BJ (cell line): ENCODE data around the gene ANXA6. TPM values are rescaled to one million over a fixed set of nuclear protein-coding genes. Genes with fewer than 3 reads are reported as not detected.

Experiments used
- CTCF ChIA-PET: fragments of 350-600 bp; formaldehyde crosslinking; extraction: SDS; loops from one replicate; lab custom pipeline; 2021; ENCODE audit warnings: antibody characterized with exemption, inconsistent platforms; lab: Yijun Ruan, JAX
- POLR2A ChIA-PET: fragments of 300-600 bp; sonication (Branson Sonifier 250); formaldehyde crosslinking; extraction: SDS; loops from one replicate; lab custom pipeline; 2021; ENCODE audit warnings: antibody characterized with exemption; lab: Charles Lee
- DNase-seq: peaks from one replicate; pipeline ENCODE4 v3.0.0-alpha.2; 2011; ENCODE audit warnings: low read depth
- H3K27me3 ChIP-seq: 2 replicates; pipeline ENCODE4 v1.6.0; 2011; ENCODE audit warnings: low read length; ENCODE audit not compliant: control insufficient read depth, insufficient read depth
- H3K36me3 ChIP-seq: 2 replicates; pipeline ENCODE4 v1.5.1; 2011; ENCODE audit warnings: low read length; ENCODE audit not compliant: control insufficient read depth, insufficient read depth
- H3K4me3 ChIP-seq: 2 replicates; pipeline ENCODE4 v1.5.1; 2011; ENCODE audit warnings: low read depth, mild to moderate bottlenecking, control low read depth, low read length
- polyA plus RNA-seq: library from polyadenylated mRNA; depleted of rRNA; stranded (reverse); fragments of >200 nt; gene quantifications from 2 replicates; pipeline ENCODE4 v1.2.3, GENCODE V29; 2011
- TF ChIP-seq, protein P1 (sequence below): IDR thresholded peaks from 2 replicates; pipeline ENCODE4 v1.5.1; 2011; ENCODE audit warnings: low read depth, mild to moderate bottlenecking, control low read depth, inconsistent platforms, low read length, moderate library complexity; ENCODE audit not compliant: insufficient read depth

ANXA6 gene
- polyA plus RNA-seq, 1 experiment: 528 TPM

DNA sequence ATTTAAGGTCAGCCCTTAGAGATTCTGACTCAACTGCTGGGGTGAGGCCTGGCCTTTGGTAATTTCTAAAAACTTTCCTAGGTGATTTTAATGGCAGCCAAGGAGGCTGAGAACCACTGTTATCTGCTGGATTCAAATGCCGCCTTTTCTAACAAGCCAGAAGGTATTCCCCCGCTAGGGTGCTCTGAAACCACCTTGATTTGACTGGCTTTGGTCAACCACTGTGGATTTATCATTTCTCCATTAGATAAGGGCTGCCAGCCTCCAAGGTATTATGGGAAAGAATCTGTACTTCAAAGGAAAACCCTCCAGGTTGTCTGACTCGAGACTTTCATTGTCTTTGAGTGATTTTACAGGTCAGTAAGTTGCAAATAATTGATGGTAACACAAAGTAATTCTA, 4.3 kb downstream of the ANXA6 start:
- TF ChIP-seq, protein P1, sequence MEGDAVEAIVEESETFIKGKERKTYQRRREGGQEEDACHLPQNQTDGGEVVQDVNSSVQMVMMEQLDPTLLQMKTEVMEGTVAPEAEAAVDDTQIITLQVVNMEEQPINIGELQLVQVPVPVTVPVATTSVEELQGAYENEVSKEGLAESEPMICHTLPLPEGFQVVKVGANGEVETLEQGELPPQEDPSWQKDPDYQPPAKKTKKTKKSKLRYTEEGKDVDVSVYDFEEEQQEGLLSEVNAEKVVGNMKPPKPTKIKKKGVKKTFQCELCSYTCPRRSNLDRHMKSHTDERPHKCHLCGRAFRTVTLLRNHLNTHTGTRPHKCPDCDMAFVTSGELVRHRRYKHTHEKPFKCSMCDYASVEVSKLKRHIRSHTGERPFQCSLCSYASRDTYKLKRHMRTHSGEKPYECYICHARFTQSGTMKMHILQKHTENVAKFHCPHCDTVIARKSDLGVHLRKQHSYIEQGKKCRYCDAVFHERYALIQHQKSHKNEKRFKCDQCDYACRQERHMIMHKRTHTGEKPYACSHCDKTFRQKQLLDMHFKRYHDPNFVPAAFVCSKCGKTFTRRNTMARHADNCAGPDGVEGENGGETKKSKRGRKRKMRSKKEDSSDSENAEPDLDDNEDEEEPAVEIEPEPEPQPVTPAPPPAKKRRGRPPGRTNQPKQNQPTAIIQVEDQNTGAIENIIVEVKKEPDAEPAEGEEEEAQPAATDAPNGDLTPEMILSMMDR: no peak
- CTCF ChIA-PET: interaction anchor here (1.1 to 1.2 kb wide), 3 partner anchors 9 to 101 kb away, joined by 3 to 4 read pairs (median 4); no protein-coding TSS in a partner anchor
- Histone ChIP-seq H3K27me3 (no peaks in the 10 kb centered on the region), H3K36me3 (peaks cover 6% of the 10 kb centered on the region), H3K4me3 (no peak overlapping the region)
- POLR2A ChIA-PET: no interaction called here
- no peak for DNase-seq

DNA sequence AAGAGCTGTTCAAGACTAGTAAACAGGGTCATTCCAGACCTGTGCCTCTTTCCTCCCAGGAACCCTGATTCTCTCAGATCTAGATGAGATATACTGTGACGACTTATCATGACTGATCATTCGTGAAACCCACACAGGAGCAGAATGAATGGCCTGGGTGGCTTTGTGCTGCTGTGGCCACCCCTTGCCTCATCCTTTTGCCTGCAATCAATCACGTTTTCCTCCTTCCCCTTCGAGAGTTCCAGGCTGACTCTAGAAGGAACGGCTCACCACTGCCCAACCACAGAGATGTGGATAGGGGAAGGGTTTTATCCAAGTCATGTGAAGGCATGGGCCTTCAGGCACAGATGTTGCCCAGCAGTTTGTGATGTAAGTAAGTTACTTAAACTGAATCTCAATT, 5.8 kb downstream of the ANXA6 start:
- POLR2A ChIA-PET: no interaction called here
- CTCF ChIA-PET: interaction anchor here (0.6 to 4.0 kb wide), 3 partner anchors 13 to 530 kb away, joined by 3 to 25 read pairs (median 3); no protein-coding TSS in a partner anchor
- DNase-seq: no peak
- TF ChIP-seq, protein P1: no peak
- Histone ChIP-seq H3K36me3 (peaks cover 16% of the 10 kb centered on the region), H3K27me3 (no peaks in the 10 kb centered on the region), H3K4me3 (no peak overlapping the region)

GRCh38 chr5:151151263-151151660, 6.3 kb downstream of the ANXA6 start:
- Histone ChIP-seq H3K36me3 (peaks cover 20% of the 10 kb centered on the region), H3K27me3 (no peaks in the 10 kb centered on the region), H3K4me3 (no peak overlapping the region)
- TF ChIP-seq, protein P1: no peak
- ChIA-PET POLR2A (interaction anchor here (1.0 to 1.2 kb wide), 2 partner anchors 12 to 22 kb away, joined by 3 to 10 read pairs; no protein-coding TSS in a partner anchor), CTCF (interaction anchor here (0.6 to 4.0 kb wide), 7 partner anchors 12 to 530 kb away, joined by 3 to 25 read pairs (median 3); no protein-coding TSS in a partner anchor)
- no peak for DNase-seq

DNA sequence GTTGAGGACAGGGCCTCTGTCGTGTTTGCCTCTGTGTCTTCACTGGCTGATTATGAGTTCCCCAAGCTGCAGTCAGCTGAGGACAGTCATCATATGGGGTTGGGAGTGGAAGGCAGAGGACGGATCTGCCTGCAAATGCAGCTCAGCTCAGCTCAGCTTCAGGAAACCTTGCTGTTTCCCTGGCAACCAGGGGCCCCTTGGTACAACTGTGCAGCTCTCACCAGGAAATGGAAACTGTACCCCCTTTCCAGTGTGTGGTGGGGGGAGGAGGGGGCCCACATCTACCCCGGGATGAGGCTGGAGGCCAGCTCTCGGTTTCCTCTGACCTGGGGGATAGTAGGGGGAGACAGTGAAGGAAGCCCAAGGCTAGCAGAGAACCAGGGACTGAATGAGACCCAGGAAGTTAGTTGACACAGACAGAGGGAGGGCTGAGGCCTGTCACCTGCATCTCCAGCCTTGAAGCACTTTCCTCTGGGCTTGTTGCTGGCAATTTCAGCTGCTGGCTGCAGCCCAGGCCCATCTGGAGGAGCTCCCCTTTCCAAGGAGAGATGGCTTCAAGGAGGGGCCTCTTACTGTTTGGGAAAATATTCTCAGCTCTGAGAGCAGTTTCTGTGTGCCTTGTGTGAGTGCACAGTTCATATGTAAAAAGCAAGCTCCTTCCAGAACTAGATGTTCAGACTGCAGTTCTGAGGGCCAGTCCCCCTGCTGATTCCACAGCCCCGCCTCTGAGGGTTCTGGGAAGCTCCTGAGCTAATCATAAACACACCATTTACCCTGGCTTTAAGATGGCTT, 6.9 kb downstream of the ANXA6 start:
- TF ChIP-seq, protein P1: no peak
- ChIA-PET POLR2A (interaction anchor here (0.6 to 1.2 kb wide), 4 partner anchors 12 to 549 kb away, joined by 3 to 11 read pairs (median 6); no protein-coding TSS in a partner anchor), CTCF (interaction anchor here (0.8 to 4.0 kb wide), 7 partner anchors 13 to 148 kb away, joined by 3 to 25 read pairs (median 3); no protein-coding TSS in a partner anchor)
- no peaks in the 10 kb centered on the region for H3K27me3 ChIP-seq
- H3K36me3 ChIP-seq: peaks cover 20% of the 10 kb centered on the region
- H3K4me3 ChIP-seq: no peak overlapping the region
- no peak for DNase-seq

DNA sequence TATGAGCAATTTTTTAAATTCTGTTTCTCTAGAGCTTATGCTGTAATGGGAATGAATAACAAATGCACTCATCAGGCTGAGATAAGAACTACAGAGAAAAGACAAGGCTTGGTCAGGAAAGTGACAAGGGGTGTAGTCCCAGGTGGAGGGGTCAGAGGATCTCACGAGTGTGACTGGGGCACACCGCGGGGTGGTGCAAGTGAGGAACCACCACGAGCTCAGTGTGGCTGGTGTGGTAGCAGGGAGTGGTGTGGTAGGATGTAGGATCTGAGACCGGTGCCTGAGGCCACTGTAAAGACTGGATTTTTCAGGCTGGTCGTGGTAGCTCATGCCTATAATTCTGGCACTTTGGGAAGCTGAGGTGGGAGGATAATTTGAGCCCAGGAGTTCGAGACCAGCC, 9.0 kb downstream of the ANXA6 start:
- ChIA-PET POLR2A (interaction anchor here (0.7 kb wide), 1 partner anchor 70 kb away, joined by 15 read pairs; no protein-coding TSS in a partner anchor), CTCF (interaction anchor here (1.2 to 4.0 kb wide), 4 partner anchors 9 to 100 kb away, joined by 3 to 25 read pairs (median 8); no protein-coding TSS in a partner anchor)
- peaks cover 27% of the 10 kb centered on the region for H3K36me3 ChIP-seq
- no peak for DNase-seq
- H3K4me3 ChIP-seq: no peak overlapping the region
- TF ChIP-seq, protein P1: no peak
- no peaks in the 10 kb centered on the region for H3K27me3 ChIP-seq
